ENCODE results near the gene ZNF804A. TPM values are rescaled to one million over a fixed set of nuclear protein-coding genes. Genes with fewer than 3 reads are reported as not detected.
A peak's percentile ranks its signal among the peaks of the same experiment; 100 is the strongest.

The ZNF804A gene
- total RNA-seq: 5.8 and 10.8 TPM in 2 replicates

DNA sequence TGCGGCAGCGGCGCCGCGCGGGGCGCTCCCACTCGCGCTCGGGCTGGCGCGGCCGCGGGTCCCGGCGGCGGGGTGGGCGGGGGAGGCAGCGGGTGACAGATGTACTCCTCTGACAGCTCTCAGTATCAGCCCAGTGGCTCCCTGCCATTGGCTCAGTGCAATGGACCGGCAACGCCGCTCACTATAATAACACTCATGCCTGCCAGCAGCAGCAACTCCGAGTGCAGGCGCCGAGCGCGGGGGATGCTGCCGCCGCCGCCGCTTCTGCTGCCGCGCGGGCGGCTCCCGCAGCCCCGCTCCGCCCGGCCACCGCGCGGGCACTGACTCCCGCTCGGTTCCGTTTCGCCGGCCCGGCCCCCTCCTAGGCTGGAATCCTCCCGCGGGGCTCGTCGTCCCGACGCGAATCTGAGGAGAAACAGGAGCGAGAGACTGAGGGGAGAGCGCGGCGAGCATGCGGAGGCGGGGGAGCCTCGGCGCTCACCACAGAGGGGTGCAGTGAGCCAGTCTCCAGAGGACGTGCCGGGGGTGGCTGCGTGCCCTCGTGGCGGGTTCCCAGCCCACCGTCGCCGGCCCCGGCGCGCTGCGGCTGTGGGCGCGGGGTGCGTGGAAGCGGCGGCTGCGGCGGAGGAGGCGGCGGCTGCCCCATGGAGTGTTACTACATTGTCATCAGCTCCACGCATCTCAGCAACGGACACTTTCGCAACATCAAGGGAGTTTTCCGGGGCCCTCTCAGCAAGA is at the start of gene ZNF804A:
TSS of gene ZNF804A (plus strand) at position 214 of the 738 bp plus-strand sequence. CDS start at position 645, 431 bp downstream.
- peak; percentile 42 for DNase-seq (ENCODE audit: low read depth)
- TF ChIP-seq, protein P1, sequence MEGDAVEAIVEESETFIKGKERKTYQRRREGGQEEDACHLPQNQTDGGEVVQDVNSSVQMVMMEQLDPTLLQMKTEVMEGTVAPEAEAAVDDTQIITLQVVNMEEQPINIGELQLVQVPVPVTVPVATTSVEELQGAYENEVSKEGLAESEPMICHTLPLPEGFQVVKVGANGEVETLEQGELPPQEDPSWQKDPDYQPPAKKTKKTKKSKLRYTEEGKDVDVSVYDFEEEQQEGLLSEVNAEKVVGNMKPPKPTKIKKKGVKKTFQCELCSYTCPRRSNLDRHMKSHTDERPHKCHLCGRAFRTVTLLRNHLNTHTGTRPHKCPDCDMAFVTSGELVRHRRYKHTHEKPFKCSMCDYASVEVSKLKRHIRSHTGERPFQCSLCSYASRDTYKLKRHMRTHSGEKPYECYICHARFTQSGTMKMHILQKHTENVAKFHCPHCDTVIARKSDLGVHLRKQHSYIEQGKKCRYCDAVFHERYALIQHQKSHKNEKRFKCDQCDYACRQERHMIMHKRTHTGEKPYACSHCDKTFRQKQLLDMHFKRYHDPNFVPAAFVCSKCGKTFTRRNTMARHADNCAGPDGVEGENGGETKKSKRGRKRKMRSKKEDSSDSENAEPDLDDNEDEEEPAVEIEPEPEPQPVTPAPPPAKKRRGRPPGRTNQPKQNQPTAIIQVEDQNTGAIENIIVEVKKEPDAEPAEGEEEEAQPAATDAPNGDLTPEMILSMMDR (IDR thresholded peaks at IDR 0.05; ENCODE audit: insufficient read depth, low read depth, low read length): no peak
- H3K4me3 ChIP-seq (ENCODE audit: low read depth, low read length): peak within 1 kb of the TSS; percentile 59

GRCh38 chr2:184549153-184549552 is 49.2 kb upstream of the ZNF804A start:
- no peak for DNase-seq (ENCODE audit: low read depth)
- no peak overlapping the region for H3K4me3 ChIP-seq (ENCODE audit: low read depth, low read length)
- TF ChIP-seq, protein P1 (IDR thresholded peaks at IDR 0.05; ENCODE audit: insufficient read depth, low read depth, low read length): no peak

DNA sequence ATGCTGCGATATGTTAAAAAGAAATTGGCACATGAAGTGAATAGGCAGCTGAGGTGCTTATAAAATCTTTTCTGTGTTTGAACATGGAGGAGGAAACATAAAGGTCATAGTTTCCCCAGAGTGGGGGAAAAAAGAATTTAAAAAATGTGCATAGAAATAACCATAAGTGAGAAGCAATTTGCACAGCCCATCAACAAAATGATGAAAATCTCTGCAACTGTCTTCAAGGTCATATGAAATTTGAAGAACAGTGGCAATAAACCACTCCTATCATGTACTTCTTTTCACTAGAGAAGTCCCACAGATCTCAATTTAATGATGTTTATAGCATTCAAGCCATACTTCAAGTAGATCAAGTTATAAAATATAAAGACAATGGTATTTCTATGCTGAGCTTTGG is 46.7 kb upstream of the ZNF804A start:
- peak; percentile 13 for DNase-seq (ENCODE audit: low read depth)
- no peak overlapping the region for H3K4me3 ChIP-seq (ENCODE audit: low read depth, low read length)
- TF ChIP-seq, protein P1 (IDR thresholded peaks at IDR 0.05; ENCODE audit: insufficient read depth, low read depth, low read length): no peak

DNA sequence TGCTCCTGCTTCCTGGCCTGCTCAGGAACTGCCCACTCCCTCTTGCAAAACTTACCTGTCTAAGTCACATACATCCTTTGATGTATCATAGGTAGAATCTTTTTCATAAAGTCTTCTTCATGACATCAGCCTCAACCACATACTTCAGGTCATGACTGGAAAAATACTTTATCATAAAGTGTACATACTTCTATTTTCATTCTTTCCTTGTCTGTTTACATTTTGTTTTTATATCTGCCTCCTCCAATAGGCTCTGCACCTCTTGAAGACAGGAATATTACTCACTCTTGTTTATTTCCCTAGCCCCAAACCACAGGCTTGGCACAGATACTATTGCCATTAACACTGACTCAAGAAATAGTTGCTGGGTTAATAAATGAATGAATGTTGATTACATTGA is 43.6 kb upstream of the ZNF804A start:
- DNase-seq (ENCODE audit: low read depth): peak; percentile 39
- TF ChIP-seq, protein P1 (IDR thresholded peaks at IDR 0.05; ENCODE audit: insufficient read depth, low read depth, low read length): no peak
- no peak overlapping the region for H3K4me3 ChIP-seq (ENCODE audit: low read depth, low read length)

DNA sequence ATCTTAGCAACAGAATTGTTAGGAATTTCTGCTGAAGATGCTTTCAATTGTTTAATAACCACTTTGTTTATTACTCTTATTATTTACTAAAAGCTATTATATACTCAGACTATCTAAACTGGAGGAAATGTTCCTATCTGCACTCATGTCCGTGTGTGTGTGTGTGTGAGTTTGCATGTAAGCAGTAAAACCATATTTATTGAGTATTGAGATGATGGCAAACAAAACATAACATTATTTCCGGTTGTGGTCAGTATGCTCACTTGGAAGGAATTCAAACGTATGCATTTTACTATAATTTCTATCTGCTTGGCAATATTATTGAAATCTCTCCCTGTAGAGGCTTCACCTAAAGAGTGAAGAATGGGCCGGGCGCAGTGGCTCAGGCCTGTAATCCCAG is 43.0 kb upstream of the ZNF804A start:
- no peak overlapping the region for H3K4me3 ChIP-seq (ENCODE audit: low read depth, low read length)
- no peak for DNase-seq (ENCODE audit: low read depth)
- TF ChIP-seq, protein P1 (IDR thresholded peaks at IDR 0.05; ENCODE audit: insufficient read depth, low read depth, low read length): no peak

DNA sequence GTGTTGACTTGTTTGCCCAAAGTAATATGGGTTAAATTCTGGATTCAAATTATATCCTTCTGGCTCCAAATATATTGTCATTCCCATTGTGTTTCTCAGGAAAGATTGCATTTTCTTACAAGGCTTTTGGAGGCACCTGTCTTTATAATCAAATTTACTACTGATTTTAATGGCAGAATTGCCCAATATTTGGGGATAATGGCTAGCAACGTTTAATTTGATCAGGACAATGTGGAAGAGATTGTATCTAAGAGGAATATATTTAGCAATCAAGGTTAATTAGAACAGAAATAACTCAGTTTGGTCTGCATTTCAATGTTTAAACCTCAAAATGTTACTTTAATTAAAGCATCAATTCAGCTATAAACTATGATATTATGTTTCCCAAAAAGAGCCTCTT is 41.7 kb upstream of the ZNF804A start:
- no peak overlapping the region for H3K4me3 ChIP-seq (ENCODE audit: low read depth, low read length)
- DNase-seq (ENCODE audit: low read depth): no peak
- TF ChIP-seq, protein P1 (IDR thresholded peaks at IDR 0.05; ENCODE audit: insufficient read depth, low read depth, low read length): no peak

Data from fibroblast of villous mesenchyme (primary cell).